Kidney capillary endothelial cell (primary cell): ENCODE data around the gene ZNF350.
"Not testable (repeated sequence)": the region's sequence is repeated elsewhere in the genome, so short reads cannot be mapped to it uniquely, and the experiment has no call there.

ENCODE experiments used
- DNase-seq: peaks from one replicate; pipeline ENCODE4 v3.0.0-alpha.2; 2018; ENCODE audit warnings: low spot score

The ZNF350 gene

GRCh38 chr19:51971624-51972023, 15.0 kb downstream of the ZNF350 start:
- DNase-seq = no peak

- no peak for DNase-seq
Observed at GRCh38 chr19:51970718-51971117, 15.9 kb downstream of the ZNF350 start.

DNA sequence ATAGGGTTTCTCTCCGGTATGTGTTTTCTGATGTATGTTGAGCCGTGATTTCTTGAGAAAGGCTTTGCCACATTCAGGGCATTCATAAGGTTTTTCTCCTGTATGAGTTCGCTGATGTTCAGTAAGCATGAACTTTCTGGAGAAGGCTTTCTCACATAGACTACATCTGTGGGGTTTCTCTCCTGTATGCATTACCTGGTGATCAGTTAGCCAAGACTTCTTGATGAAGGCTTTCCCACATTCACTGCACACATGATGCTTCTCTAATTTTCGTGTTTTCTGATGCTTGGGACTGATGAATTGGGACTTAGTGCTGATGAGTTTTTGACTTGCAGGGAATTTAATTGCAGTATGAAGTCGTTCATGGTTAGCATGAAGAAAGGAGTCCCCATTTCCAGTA, 21.1 kb downstream of the ZNF350 start:
- no peak for DNase-seq

GRCh38 chr19:51960621-51961233, 25.9 kb downstream of the ZNF350 start:
- DNase-seq = not testable (repeated sequence)

GRCh38 chr19:51959791-51960190, 26.8 kb downstream of the ZNF350 start:
- DNase-seq = no peak

- not testable (repeated sequence) for DNase-seq
Observed at GRCh38 chr19:51957846-51958245, 28.8 kb downstream of the ZNF350 start.

GRCh38 chr19:51948975-51949374, 37.7 kb downstream of the ZNF350 start:
- DNase-seq = no peak

DNA sequence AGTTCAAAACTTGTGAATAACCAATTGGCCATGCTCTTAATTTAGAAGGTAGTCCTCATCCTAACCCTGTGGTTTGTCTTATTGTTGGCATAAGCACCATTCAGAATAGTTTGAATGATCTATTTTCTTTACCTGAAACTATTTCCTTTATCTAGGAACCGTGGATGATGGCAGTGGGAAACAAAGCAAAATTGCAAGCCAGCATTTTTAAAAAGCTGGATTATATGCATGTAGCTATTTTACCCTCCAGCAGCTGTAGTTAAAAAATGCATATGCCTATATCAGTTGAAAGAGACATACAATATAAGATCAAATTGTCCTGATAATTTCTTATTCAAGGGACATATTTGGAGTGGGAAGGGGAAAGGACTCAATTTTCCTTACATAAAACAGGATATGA, 40.0 kb downstream of the ZNF350 start:
- DNase-seq = no peak

DNA sequence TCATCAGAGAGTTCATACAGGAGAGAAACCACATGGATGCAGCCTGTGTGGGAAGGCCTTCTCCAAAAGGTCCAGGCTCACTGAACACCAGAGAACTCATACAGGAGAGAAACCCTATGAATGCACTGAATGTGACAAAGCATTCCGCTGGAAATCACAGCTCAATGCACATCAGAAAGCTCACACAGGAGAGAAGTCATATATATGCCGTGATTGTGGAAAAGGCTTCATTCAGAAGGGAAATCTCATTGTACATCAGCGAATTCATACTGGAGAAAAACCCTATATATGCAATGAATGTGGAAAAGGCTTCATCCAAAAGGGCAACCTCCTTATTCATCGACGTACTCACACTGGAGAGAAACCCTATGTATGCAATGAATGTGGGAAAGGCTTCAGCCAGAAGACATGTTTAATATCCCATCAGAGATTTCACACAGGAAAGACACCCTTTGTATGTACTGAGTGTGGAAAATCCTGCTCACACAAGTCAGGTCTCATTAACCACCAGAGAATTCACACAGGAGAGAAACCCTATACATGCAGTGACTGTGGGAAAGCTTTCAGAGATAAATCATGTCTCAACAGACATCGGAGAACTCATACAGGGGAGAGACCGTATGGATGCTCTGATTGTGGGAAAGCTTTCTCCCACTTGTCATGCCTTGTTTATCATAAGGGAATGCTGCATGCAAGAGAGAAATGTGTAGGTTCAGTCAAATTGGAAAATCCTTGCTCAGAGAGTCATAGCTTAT, 41.7 kb downstream of the ZNF350 start:
- DNase-seq = no peak

DNA sequence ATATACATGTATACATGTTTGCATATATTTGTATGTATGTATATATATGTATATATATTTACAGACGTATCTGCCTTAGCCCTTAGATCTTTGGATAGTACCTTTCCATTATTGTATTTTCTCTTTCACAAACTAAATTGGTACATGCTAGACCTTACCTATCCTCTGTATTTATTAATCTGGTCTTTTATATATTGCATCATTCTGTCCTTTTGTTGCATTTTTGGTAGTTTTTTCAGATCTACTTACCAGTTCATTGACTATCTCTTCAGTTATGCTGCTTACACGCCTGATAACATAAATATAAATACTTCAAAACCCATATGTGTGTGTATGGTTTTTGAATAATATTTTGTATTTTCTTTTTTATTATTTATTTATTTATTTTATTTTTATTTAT, 47.7 kb downstream of the ZNF350 start:
- DNase-seq = no peak

- no peak for DNase-seq
Observed at GRCh38 chr19:51931921-51932320, 54.7 kb downstream of the ZNF350 start.

- DNase-seq = no peak
Observed at GRCh38 chr19:51927859-51928258, 58.8 kb downstream of the ZNF350 start.

GRCh38 chr19:51926784-51927741, 59.6 kb downstream of the ZNF350 start, which contains the start of gene ZNF613:
ZNF613 (plus strand) TSS chr19:51927472; CDS start chr19:51936221, 8,749 bp downstream.
- DNase-seq = peak; percentile 76

GRCh38 chr19:51926426-51926783, 60.2 kb downstream of the ZNF350 start:
- DNase-seq = no peak

DNA sequence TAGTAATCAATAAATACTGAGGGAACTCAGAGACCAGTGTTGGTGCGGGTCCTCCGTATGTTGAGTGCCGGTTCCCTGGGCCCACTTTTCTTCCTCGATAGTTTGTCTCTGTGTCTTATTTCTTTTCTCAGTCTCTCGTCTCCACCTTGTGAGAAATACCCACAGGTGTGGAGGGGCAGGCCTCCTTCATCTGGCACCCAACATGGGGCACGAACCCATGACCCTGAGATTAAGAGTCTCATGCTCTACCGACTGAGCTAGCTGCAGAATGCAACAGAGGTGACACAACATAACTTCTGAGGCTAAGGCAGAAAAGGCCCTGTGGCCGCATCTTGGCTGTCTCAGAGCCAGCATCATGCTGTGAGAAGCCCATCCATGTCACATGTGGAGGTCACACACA, 64.7 kb downstream of the ZNF350 start:
- no peak for DNase-seq

DNA sequence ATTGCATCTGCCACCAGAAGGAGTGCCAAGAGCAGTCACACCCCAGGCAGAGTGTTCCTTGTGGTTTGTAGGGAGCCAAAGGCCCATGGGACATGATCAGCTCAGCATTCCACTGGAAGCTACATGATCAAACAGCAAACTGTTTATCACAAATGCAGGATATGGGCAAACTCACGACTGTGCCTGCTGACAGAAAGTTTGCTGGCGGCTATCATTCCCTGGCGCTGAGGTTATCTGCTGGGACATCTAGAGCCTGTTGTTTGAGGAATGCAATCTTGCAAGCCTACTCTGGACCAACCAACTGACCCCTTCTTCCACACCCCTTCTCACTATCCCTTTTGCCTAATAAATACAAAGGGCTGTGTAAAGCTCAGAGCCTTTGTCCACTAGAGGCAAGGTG, 67.0 kb downstream of the ZNF350 start:
- DNase-seq = no peak

DNA sequence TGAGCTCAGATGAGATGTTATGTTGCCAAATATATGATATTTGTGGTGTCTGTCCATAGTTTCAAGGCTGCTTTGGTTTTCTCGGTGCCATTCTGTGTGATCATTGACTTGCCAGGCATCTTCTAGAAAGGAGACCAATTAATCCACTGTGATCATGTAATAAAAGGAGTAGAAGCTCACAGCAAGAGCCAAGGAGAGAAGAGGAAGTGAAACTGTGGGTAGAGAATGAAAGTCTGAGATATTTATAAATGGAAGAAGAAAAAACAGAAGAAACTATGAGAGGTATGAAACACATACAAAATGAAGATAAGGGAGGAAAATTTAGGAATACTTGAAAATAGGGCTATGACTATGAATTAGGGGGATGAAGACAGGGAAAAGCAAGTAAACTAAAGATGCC, 70.5 kb downstream of the ZNF350 start:
- no peak for DNase-seq

DNA sequence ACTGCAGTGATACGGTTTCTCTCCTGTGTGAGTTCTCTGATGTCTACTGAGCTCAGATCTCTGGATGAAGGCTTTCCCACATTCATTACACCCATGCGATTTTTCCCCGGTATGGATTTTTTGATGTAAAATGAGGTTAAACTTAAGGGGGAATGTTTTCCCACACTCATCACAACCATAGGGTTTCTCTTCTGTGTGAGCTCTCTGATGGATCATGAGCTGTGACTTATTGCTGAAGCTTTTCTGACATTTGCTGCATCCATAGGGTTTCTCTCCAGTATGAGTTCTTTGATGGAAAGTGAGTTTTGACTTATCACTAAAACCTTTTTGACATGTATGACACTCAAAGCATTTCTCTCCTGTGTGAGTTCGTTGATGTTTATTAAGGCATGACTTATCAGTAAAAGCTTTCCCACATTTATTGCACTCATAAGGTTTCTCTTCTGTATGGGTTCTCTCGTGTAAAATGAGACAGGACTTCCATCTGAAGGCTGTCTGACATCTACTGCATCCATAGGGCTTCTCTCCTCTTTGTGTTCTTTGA, 71.2 kb downstream of the ZNF350 start:
- no peak for DNase-seq
